HEK293 (cell line): ENCODE measurements around the gene NELFB.

ENCODE experiments used
- BCL11A ChIP-seq: fragments of 450-650 bp; formaldehyde crosslinking; IDR thresholded peaks from 2 replicates; pipeline ENCODE4 v1.5.1; 2016; ENCODE audit warnings: low read depth, missing biosample characterization, missing genetic modification characterization
- BCL6B ChIP-seq: fragments of 450-650 bp; formaldehyde crosslinking; IDR thresholded peaks from 2 replicates; pipeline ENCODE4 v1.5.1; 2017; ENCODE audit warnings: missing biosample characterization, missing genetic modification characterization
- GLIS1 ChIP-seq: fragments of 450-650 bp; formaldehyde crosslinking; IDR thresholded peaks from 2 replicates; pipeline ENCODE4 v1.5.1; 2016; ENCODE audit warnings: missing biosample characterization, missing genetic modification characterization
- MYNN ChIP-seq: fragments of 450-650 bp; formaldehyde crosslinking; IDR thresholded peaks from 2 replicates; pipeline ENCODE4 v1.5.1; 2016; ENCODE audit warnings: missing biosample characterization, missing genetic modification characterization, borderline replicate concordance
- OSR2 ChIP-seq: fragments of 450-650 bp; formaldehyde crosslinking; IDR thresholded peaks from 2 replicates; pipeline ENCODE4 v1.5.1; 2016; ENCODE audit warnings: missing biosample characterization, missing genetic modification characterization
- PBX3 ChIP-seq: sonication (generic); formaldehyde crosslinking; IDR thresholded peaks from 2 replicates; pipeline ENCODE4 v1.8.1; 2022; ENCODE audit warnings: mild to moderate bottlenecking, moderate library complexity, missing genetic modification reagents
- PRDM1 ChIP-seq: fragments of 450-650 bp; formaldehyde crosslinking; IDR thresholded peaks from 2 replicates; pipeline ENCODE4; 2016; ENCODE audit warnings: missing biosample characterization, missing genetic modification characterization
- PRDM10 ChIP-seq: fragments of 450-650 bp; formaldehyde crosslinking; IDR thresholded peaks from 2 replicates; pipeline ENCODE4 v1.5.1; 2016; ENCODE audit warnings: missing biosample characterization, missing genetic modification characterization
- ZBTB21 ChIP-seq: fragments of 450-650 bp; formaldehyde crosslinking; IDR thresholded peaks from 2 replicates; pipeline ENCODE4 v1.5.1; 2017; ENCODE audit warnings: missing biosample characterization, missing genetic modification characterization
- ZBTB7A ChIP-seq: fragments of 450-650 bp; formaldehyde crosslinking; IDR thresholded peaks from 2 replicates; pipeline ENCODE4 v1.5.1; 2016; ENCODE audit warnings: low read depth, missing biosample characterization, missing genetic modification characterization
- ZFP3 ChIP-seq: fragments of 450-650 bp; formaldehyde crosslinking; IDR thresholded peaks from 2 replicates; pipeline ENCODE4 v1.5.1; 2016; ENCODE audit warnings: low read depth, missing biosample characterization, missing genetic modification characterization
- ZIC2 ChIP-seq: fragments of 450-650 bp; formaldehyde crosslinking; IDR thresholded peaks from 2 replicates; pipeline ENCODE4 v1.5.1; 2016; ENCODE audit warnings: missing biosample characterization, missing genetic modification characterization
- ZNF155 ChIP-seq: fragments of 450-650 bp; formaldehyde crosslinking; IDR thresholded peaks from 2 replicates; pipeline ENCODE4 v1.5.1; 2016; ENCODE audit warnings: missing biosample characterization, missing genetic modification characterization
- ZNF24 ChIP-seq: fragments of 450-650 bp; formaldehyde crosslinking; IDR thresholded peaks from 2 replicates; pipeline ENCODE4 v1.5.1; 2016; ENCODE audit warnings: missing biosample characterization, missing genetic modification characterization
- ZNF274 ChIP-seq, 2 experiments: fragments of 200-500 bp in 1 of 2; fragments of 450-650 bp in 1 of 2; sonication (Bioruptor generic) in 1 of 2; formaldehyde crosslinking in 1 of 2; IDR thresholded peaks; 2 replicates each; pipeline versions ENCODE4 v1.5.1 to v1.6.1; 2014 to 2016; ENCODE audit warnings: borderline replicate concordance in 1 of 2, inconsistent platforms in 1 of 2, low read length in 1 of 2, missing biosample characterization in 1 of 2, missing genetic modification characterization in 1 of 2
- ZNF416 ChIP-seq: fragments of 450-650 bp; formaldehyde crosslinking; IDR thresholded peaks from 2 replicates; pipeline ENCODE4 v1.5.1; 2016; ENCODE audit warnings: missing biosample characterization, missing genetic modification characterization
- ZNF530 ChIP-seq: fragments of 450-650 bp; formaldehyde crosslinking; IDR thresholded peaks from 2 replicates; pipeline ENCODE4 v1.5.1; 2016; ENCODE audit warnings: low read depth, missing biosample characterization, missing genetic modification characterization
- ZNF558 ChIP-seq: fragments of 450-650 bp; formaldehyde crosslinking; IDR thresholded peaks from 2 replicates; pipeline ENCODE4 v1.5.1; 2016; ENCODE audit warnings: missing biosample characterization, missing genetic modification characterization
- ZNF600 ChIP-seq: fragments of 450-650 bp; formaldehyde crosslinking; IDR thresholded peaks from 2 replicates; pipeline ENCODE4 v1.5.1; 2016; ENCODE audit warnings: missing biosample characterization, missing genetic modification characterization
- ZNF645 ChIP-seq: fragments of 450-650 bp; formaldehyde crosslinking; IDR thresholded peaks from 2 replicates; pipeline ENCODE4; 2016; ENCODE audit warnings: missing biosample characterization, missing genetic modification characterization
- ZNF692 ChIP-seq: fragments of 450-650 bp; formaldehyde crosslinking; IDR thresholded peaks from 2 replicates; pipeline ENCODE4 v1.5.1; 2016; ENCODE audit warnings: missing biosample characterization, missing genetic modification characterization
- ZNF768 ChIP-seq: fragments of 450-650 bp; formaldehyde crosslinking; IDR thresholded peaks from 2 replicates; pipeline ENCODE4 v1.5.1; 2018; ENCODE audit warnings: missing biosample characterization, mild to moderate bottlenecking, missing genetic modification characterization
- ZSCAN18 ChIP-seq: fragments of 450-650 bp; formaldehyde crosslinking; IDR thresholded peaks from 2 replicates; pipeline ENCODE4 v1.5.1; 2016; ENCODE audit warnings: missing biosample characterization, missing genetic modification characterization

The NELFB gene

GRCh38 chr9:137229903-137230704 is 25.0 kb upstream of the NELFB start (continued):
- TF ChIP-seq PRDM10 (tag by site-specific recombination), result peak; percentile 59
- TF ChIP-seq BCL11A (tag by site-specific recombination), result no peak
- no peak for TF ChIP-seq MYNN (tag by site-specific recombination)
- TF ChIP-seq PRDM1 (tag by site-specific recombination), result no peak
- TF ChIP-seq ZNF600 (tag by site-specific recombination), result peak; percentile 80
- TF ChIP-seq GLIS1, result peak; percentile 67
- TF ChIP-seq ZBTB7A, result no peak
- no peak for TF ChIP-seq ZFP3 (tag by site-specific recombination)
- no peak for TF ChIP-seq ZNF24 (tag by site-specific recombination)
- no peak for TF ChIP-seq ZSCAN18 (tag by site-specific recombination)
- no peak for TF ChIP-seq ZNF530 (tag by site-specific recombination)
- no peak for TF ChIP-seq ZNF645 (tag by site-specific recombination)
- no peak for TF ChIP-seq ZNF274 (IDR thresholded peaks at IDR 0.05; ENCODE audit: low read length)
- TF ChIP-seq ZNF274 (tag by site-specific recombination; IDR thresholded peaks at IDR 0.05; ENCODE audit: borderline replicate concordance), result no peak
- TF ChIP-seq BCL6B (tag by site-specific recombination), result no peak
- TF ChIP-seq ZNF558 (tag by site-specific recombination), result no peak
- TF ChIP-seq ZNF155 (tag by site-specific recombination), result no peak
- TF ChIP-seq ZIC2 (tag by site-specific recombination), result peak; percentile 86
- TF ChIP-seq OSR2, result no peak
- no peak for TF ChIP-seq PBX3 (CRISPR knock-in tag)
- no peak for TF ChIP-seq ZNF416
- no peak for TF ChIP-seq ZBTB21 (tag by site-specific recombination)
- TF ChIP-seq ZNF768, result no peak
- TF ChIP-seq ZNF692 (tag by site-specific recombination), result no peak
- TF ChIP-seq, all 188 proteins: peak for 8
